Measurements from ENCODE around the gene KHNYN.

Gene KHNYN

GRCh38 chr14:24416932-24417619, 12.7 kb upstream of the KHNYN start:
- Histone ChIP-seq H3K27me3 (replicated peaks; ENCODE audit: control insufficient read depth, insufficient read depth, low read length) (no peaks in the 10 kb centered on the region; the same call in 1 of the 2 replicates), H3K4me3 (replicated peaks; ENCODE audit: low read depth, low read length) (no peak overlapping the region), H3K36me3 (ENCODE audit: control insufficient read depth, insufficient read depth, low read length) (no peaks in the 10 kb centered on the region)
- TF ChIP-seq CTCF (IDR thresholded peaks at IDR 0.05; ENCODE audit: insufficient read depth, low read length, poor library complexity, severe bottlenecking): no peak
- DNase-seq (ENCODE audit: extremely low read depth, insufficient read length): no peak

GRCh38 chr14:24417832-24418491, 11.8 kb upstream of the KHNYN start:
- H3K36me3 ChIP-seq (ENCODE audit: control insufficient read depth, insufficient read depth, low read length): no peaks in the 10 kb centered on the region
- TF ChIP-seq CTCF (IDR thresholded peaks at IDR 0.05; ENCODE audit: insufficient read depth, low read length, poor library complexity, severe bottlenecking): no peak
- DNase-seq (ENCODE audit: extremely low read depth, insufficient read length): no peak
- H3K4me3 ChIP-seq (replicated peaks; ENCODE audit: low read depth, low read length): no peak overlapping the region
- no peaks in the 10 kb centered on the region; the same call in 1 of the 2 replicates for H3K27me3 ChIP-seq (replicated peaks; ENCODE audit: control insufficient read depth, insufficient read depth, low read length)

- no peaks in the 10 kb centered on the region; the same call in 1 of the 2 replicates for H3K27me3 ChIP-seq (replicated peaks; ENCODE audit: control insufficient read depth, insufficient read depth, low read length)
- H3K4me3 ChIP-seq (replicated peaks; ENCODE audit: low read depth, low read length): no peak overlapping the region
- H3K36me3 ChIP-seq (ENCODE audit: control insufficient read depth, insufficient read depth, low read length): no peaks in the 10 kb centered on the region
- DNase-seq (ENCODE audit: extremely low read depth, insufficient read length): no peak
- no peak for TF ChIP-seq CTCF (IDR thresholded peaks at IDR 0.05; ENCODE audit: insufficient read depth, low read length, poor library complexity, severe bottlenecking)
Observed at GRCh38 chr14:24418492-24418873, 11.3 kb upstream of the KHNYN start.

DNA sequence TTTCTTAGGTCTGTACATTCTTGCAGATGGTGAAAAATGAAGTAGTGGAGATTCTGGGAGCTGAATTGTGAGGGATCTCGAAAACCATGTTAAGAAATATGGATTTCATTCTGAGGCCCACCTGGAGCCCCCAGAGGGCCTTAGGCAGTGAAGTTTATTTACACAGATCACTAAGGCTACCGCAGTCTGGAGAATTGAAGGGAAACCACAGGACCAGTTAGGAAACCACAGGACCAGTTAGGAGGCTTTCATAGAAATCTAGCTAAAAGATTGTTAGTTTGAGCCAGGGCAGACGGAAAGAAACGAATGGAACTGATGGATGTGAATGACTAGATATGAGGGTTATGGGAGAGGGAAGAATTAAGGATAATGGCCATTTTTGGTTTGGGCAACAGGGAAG, 7.5 kb upstream of the KHNYN start:
- TF ChIP-seq CTCF (IDR thresholded peaks at IDR 0.05; ENCODE audit: insufficient read depth, low read length, poor library complexity, severe bottlenecking): no peak
- Histone ChIP-seq H3K4me3 (replicated peaks; ENCODE audit: low read depth, low read length) (no peak overlapping the region), H3K27me3 (replicated peaks; ENCODE audit: control insufficient read depth, insufficient read depth, low read length) (no peaks in the 10 kb centered on the region; the same call in 1 of the 2 replicates), H3K36me3 (ENCODE audit: control insufficient read depth, insufficient read depth, low read length) (no peaks in the 10 kb centered on the region)
- no peak for DNase-seq (ENCODE audit: extremely low read depth, insufficient read length)

- Histone ChIP-seq H3K27me3 (replicated peaks; ENCODE audit: control insufficient read depth, insufficient read depth, low read length) (no peaks in the 10 kb centered on the region; the same call in 1 of the 2 replicates), H3K36me3 (ENCODE audit: control insufficient read depth, insufficient read depth, low read length) (no peaks in the 10 kb centered on the region), H3K4me3 (replicated peaks; ENCODE audit: low read depth, low read length) (no peak overlapping the region)
- DNase-seq (ENCODE audit: extremely low read depth, insufficient read length): no peak
- TF ChIP-seq CTCF (IDR thresholded peaks at IDR 0.05; ENCODE audit: insufficient read depth, low read length, poor library complexity, severe bottlenecking): no peak
Observed at GRCh38 chr14:24422694-24423601, 6.8 kb upstream of the KHNYN start.

Data from GM06990 (cell line).